ENCODE measurements around the gene PAK1. TPM values are rescaled to one million over a fixed set of nuclear protein-coding genes. Genes with fewer than 3 reads are reported as not detected.

The PAK1 gene
- total and polyA plus RNA-seq, 2 experiments from 2014 or later = 18.4 to 33.1 TPM

GRCh38 chr11:77283101-77283500 is 190.8 kb downstream of the PAK1 start:
- H3K4me3 ChIP-seq = no peak overlapping the region
- H3K9me3 ChIP-seq (ENCODE audit: low read depth) = no peaks in the 10 kb centered on the region
- no peaks in the 10 kb centered on the region for H3K27me3 ChIP-seq
- no peak overlapping the region for H3K27ac ChIP-seq
- no peak for DNase-seq (ENCODE audit: low read depth in 1 of 2, low spot score in 1 of 2)
- TF ChIP-seq CTCF (IDR thresholded peaks at IDR 0.05; ENCODE audit: low read depth, low read length) = no peak
- no peaks in the 10 kb centered on the region for H3K36me3 ChIP-seq
- H3K4me1 ChIP-seq (ENCODE audit: low read depth) = no peaks in the 10 kb centered on the region

GRCh38 chr11:77278595-77279506 is 195.0 kb downstream of the PAK1 start:
- DNase-seq (ENCODE audit: low read depth in 1 of 2, low spot score in 1 of 2) = no peak

GRCh38 chr11:77276271-77276670 is 197.6 kb downstream of the PAK1 start:
- H3K27me3 ChIP-seq = no peaks in the 10 kb centered on the region
- TF ChIP-seq CTCF (IDR thresholded peaks at IDR 0.05; ENCODE audit: low read depth, low read length) = no peak
- H3K9me3 ChIP-seq (ENCODE audit: low read depth) = no peaks in the 10 kb centered on the region
- H3K4me1 ChIP-seq (ENCODE audit: low read depth) = no peaks in the 10 kb centered on the region
- H3K4me3 ChIP-seq = no peak overlapping the region
- H3K27ac ChIP-seq = no peak overlapping the region
- DNase-seq (ENCODE audit: low read depth in 1 of 2, low spot score in 1 of 2) = peak in 1 of 2 donors; percentile 58
- H3K36me3 ChIP-seq = no peaks in the 10 kb centered on the region

More at GRCh38 chr11:77278595-77279506, 195.0 kb downstream of the PAK1 start:
- H3K27me3 ChIP-seq = no peaks in the 10 kb centered on the region
- no peaks in the 10 kb centered on the region for H3K4me1 ChIP-seq (ENCODE audit: low read depth)
- no peaks in the 10 kb centered on the region for H3K36me3 ChIP-seq
- H3K9me3 ChIP-seq (ENCODE audit: low read depth) = no peaks in the 10 kb centered on the region
- H3K27ac ChIP-seq = no peak overlapping the region
- no peak for TF ChIP-seq CTCF (IDR thresholded peaks at IDR 0.05; ENCODE audit: low read depth, low read length)
- no peak overlapping the region for H3K4me3 ChIP-seq

Other genes with a start within 250 kb of the PAK1 start
- not detected in 2 replicates for gene GDPD4, start 172.4 kb downstream of the PAK1 start, total RNA-seq
- gene GDPD4, start 172.4 kb downstream of the PAK1 start, polyA plus RNA-seq = not detected in 2 replicates
- 3.0 and 4.3 TPM in 2 replicates for gene AQP11, start 115.9 kb upstream of the PAK1 start, total RNA-seq
- 2.7 and 5.1 TPM in 2 replicates for gene AQP11, start 115.9 kb upstream of the PAK1 start, polyA plus RNA-seq
- 122 and 152 TPM in 2 replicates for gene CLNS1A, start 163.7 kb upstream of the PAK1 start, total RNA-seq
- 122 and 142 TPM in 2 replicates for gene CLNS1A, start 163.7 kb upstream of the PAK1 start, polyA plus RNA-seq

All from cardiac muscle cell (in vitro differentiated cells and primary cell).